ENCODE data around the gene DENND2D. TPM values are rescaled to one million over a fixed set of nuclear protein-coding genes. Genes with fewer than 3 reads are reported as not detected.

DENND2D gene
- total and polyA plus RNA-seq, 10 of the 15 experiments (the other 5 are each of a cell fraction or from before 2014, with no cell fraction given) = 149 to 375 (median 172) TPM

GRCh38 chr1:111148376-111148881, 52.0 kb downstream of the DENND2D start (continued):
- TF ChIP-seq TCF3 (IDR thresholded peaks at IDR 0.05; ENCODE audit: borderline replicate concordance, insufficient read depth, low read depth, low read length) = no peak
- no peak for TF ChIP-seq ZBTB11 (CRISPR knock-in tag; IDR thresholded peaks at IDR 0.05)
- no peak for TF ChIP-seq ZNF687 (IDR thresholded peaks at IDR 0.05)
- TF ChIP-seq YY1 (IDR thresholded peaks at IDR 0.05; ENCODE audit: low read depth, low read length) = no peak
- no peak for TF ChIP-seq MYB (IDR thresholded peaks at IDR 0.05; ENCODE audit: borderline replicate concordance, low read depth, low read length)
